MCF 10A (cell line): ENCODE data around the gene RRP8. TPM values are rescaled to one million over a fixed set of nuclear protein-coding genes. Genes with fewer than 3 reads are reported as not detected.

Source experiments
- BruUV-seq: library from RNA; stranded (reverse); fragments of 400-500 nt; replicated peaks from 2 replicates; lab custom pipeline; 2021; lab: Mats Ljungman, UMichigan
- CTCF ChIA-PET: fragments of 300-600 bp; sonication (Branson Sonifier 250); formaldehyde crosslinking; extraction: SDS; loops from one replicate; lab custom pipeline; 2021; ENCODE audit warnings: antibody characterized with exemption, inconsistent platforms; lab: Yijun Ruan, JAX
- POLR2A ChIA-PET: fragments of 300-600, 350-650 bp; sonication (Branson Sonifier 250); formaldehyde crosslinking; extraction: SDS; loops from one replicate; lab custom pipeline; 2020; ENCODE audit warnings: antibody characterized with exemption, inconsistent platforms; lab: Yijun Ruan, JAX
- DNase-seq: peaks from one replicate; pipeline ENCODE4 v3.0.0-alpha.2; 2018; ENCODE audit not compliant: unreplicated experiment
- H3K27ac Mint-ChIP-seq: one replicate; pipeline ENCODE4 v1.8.0; 2022; ENCODE audit warnings: mild to moderate bottlenecking, low read depth, mixed read lengths; ENCODE audit not compliant: unreplicated experiment
- H3K27me3 Mint-ChIP-seq: one replicate; pipeline ENCODE4 v1.8.0; 2022; ENCODE audit warnings: mixed read lengths; ENCODE audit not compliant: insufficient read depth, unreplicated experiment
- H3K36me3 Mint-ChIP-seq: one replicate; pipeline ENCODE4 v1.8.0; 2022; ENCODE audit warnings: mild to moderate bottlenecking, moderate library complexity, mixed read lengths; ENCODE audit not compliant: insufficient read depth, unreplicated experiment
- H3K4me1 Mint-ChIP-seq: one replicate; pipeline ENCODE4 v1.8.0; 2022; ENCODE audit warnings: mixed read lengths; ENCODE audit not compliant: insufficient read depth, unreplicated experiment
- H3K4me3 Mint-ChIP-seq: one replicate; pipeline ENCODE4 v1.8.0; 2022; ENCODE audit warnings: mild to moderate bottlenecking, moderate library complexity, mixed read lengths; ENCODE audit not compliant: unreplicated experiment
- H3K9me3 Mint-ChIP-seq: one replicate; pipeline ENCODE4 v1.8.0; 2022; ENCODE audit warnings: mixed read lengths; ENCODE audit not compliant: unreplicated experiment
- CTCF ChIP-seq: fragments of 200-600 bp; IDR thresholded peaks from one replicate; pipeline ENCODE4 v1.8.0; 2022; ENCODE audit warnings: antibody characterized with exemption, mild to moderate bottlenecking; ENCODE audit not compliant: unreplicated experiment
- intact Hi-C: fragments of 100-400 bp; cut with micrococcal nuclease; formaldehyde crosslinking; loops from 2 replicates; pipeline ENCODE4 v1.14.1; 2022
- total RNA-seq: library from RNA; stranded (reverse); gene quantifications from 2 replicates; pipeline ENCODE4 v1.2.3, GENCODE V29; 2022

RRP8 gene
- total RNA-seq, 1 experiment from 2014 or later, result 27.6 TPM

- no peaks in the 10 kb centered on the region for H3K9me3 Mint-ChIP-seq
- H3K27ac Mint-ChIP-seq, result no peak overlapping the region
- CTCF ChIA-PET, result interaction anchor here (1.0 to 1.1 kb wide), 2 partner anchors 105 to 123 kb away, joined by 4 to 5 read pairs; no protein-coding TSS in a partner anchor
- H3K27me3 Mint-ChIP-seq, result no peaks in the 10 kb centered on the region
- no peaks in the 10 kb centered on the region for H3K36me3 Mint-ChIP-seq
- intact Hi-C loops, result no loop called here
- no peak for DNase-seq
- BruUV-seq, result no TSS peak
- POLR2A ChIA-PET, result interaction anchor here (0.6 to 1.3 kb wide), 4 partner anchors 20 to 1995 kb away, joined by 3 to 4 read pairs (median 3); partner anchors contain the start of genes MRPL17 and TAF10
- no peaks in the 10 kb centered on the region for H3K4me1 Mint-ChIP-seq
- no peak overlapping the region for H3K4me3 Mint-ChIP-seq
- TF ChIP-seq CTCF, result no peak
These were observed 29.0 kb upstream of the RRP8 start for GRCh38 chr11:6632116-6633073.

- H3K9me3 Mint-ChIP-seq, result no peaks in the 10 kb centered on the region
These were observed 28.0 kb upstream of the RRP8 start for GRCh38 chr11:6631361-6631890.

GRCh38 chr11:6630632-6631291 is 27.3 kb upstream of the RRP8 start:
- TF ChIP-seq CTCF, result no peak
- H3K36me3 Mint-ChIP-seq, result no peaks in the 10 kb centered on the region
- no peaks in the 10 kb centered on the region for H3K4me1 Mint-ChIP-seq
- H3K9me3 Mint-ChIP-seq, result no peaks in the 10 kb centered on the region
- CTCF ChIA-PET, result interaction anchor here (1.2 kb wide), 1 partner anchor 72 kb away, joined by 3 read pairs; no protein-coding TSS in a partner anchor
- POLR2A ChIA-PET, result interaction anchor here (1.3 kb wide), 1 partner anchor 26 kb away, joined by 3 read pairs; no protein-coding TSS in a partner anchor
- BruUV-seq, result no TSS peak
- DNase-seq, result no peak
- no peak overlapping the region for H3K27ac Mint-ChIP-seq
- H3K27me3 Mint-ChIP-seq, result no peaks in the 10 kb centered on the region
- intact Hi-C loops, result no loop called here
- H3K4me3 Mint-ChIP-seq, result no peak overlapping the region

More at GRCh38 chr11:6631361-6631890, 28.0 kb upstream of the RRP8 start:
- Mint-ChIP-seq H3K36me3 (no peaks in the 10 kb centered on the region), H3K27ac (no peak overlapping the region), H3K27me3 (no peaks in the 10 kb centered on the region), H3K4me3 (no peak overlapping the region), H3K4me1 (no peaks in the 10 kb centered on the region)
- intact Hi-C loops, result no loop called here
- TF ChIP-seq CTCF, result no peak
- DNase-seq, result no peak
- ChIA-PET POLR2A (interaction anchor here (0.8 to 1.3 kb wide), 3 partner anchors 19 to 52 kb away, joined by 3 to 4 read pairs (median 3); partner anchors contain the start of genes MRPL17 and TAF10), CTCF (interaction anchor here (0.6 to 1.2 kb wide), 3 partner anchors 71 to 736 kb away, joined by 3 to 5 read pairs (median 4); no protein-coding TSS in a partner anchor)
- BruUV-seq, result no TSS peak
